NCI-H82 (cell line): ENCODE data around the gene EPYC.
"Not testable (repeated sequence)": the region's sequence is repeated elsewhere in the genome, so short reads cannot be mapped to it uniquely, and the experiment has no call there.

Experiments
- DNase-seq: peaks from one replicate; lab custom pipeline; 2025; lab: John Stamatoyannopoulos, UW

Gene EPYC

GRCh38 chr12:90990611-90991010 is 14.2 kb downstream of the EPYC start:
- no peak for DNase-seq

GRCh38 chr12:90989686-90990111 is 15.1 kb downstream of the EPYC start:
- DNase-seq: no peak

GRCh38 chr12:90987520-90987919 is 17.3 kb downstream of the EPYC start:
- no peak for DNase-seq

- no peak for DNase-seq
Measured at GRCh38 chr12:90987101-90987500, 17.7 kb downstream of the EPYC start.

- DNase-seq: not testable (repeated sequence)
Measured at GRCh38 chr12:90985331-90985730, 19.4 kb downstream of the EPYC start.

- no peak for DNase-seq
Measured at GRCh38 chr12:90984114-90984513, 20.7 kb downstream of the EPYC start.

GRCh38 chr12:90982170-90982569 is 22.6 kb downstream of the EPYC start:
- DNase-seq: no peak

GRCh38 chr12:90979951-90980350 is 24.8 kb downstream of the EPYC start:
- no peak for DNase-seq

GRCh38 chr12:90979019-90979418 is 25.8 kb downstream of the EPYC start:
- no peak for DNase-seq

GRCh38 chr12:90978117-90978770 is 26.5 kb downstream of the EPYC start:
- DNase-seq: peak; percentile 72

GRCh38 chr12:90977224-90977623 is 27.5 kb downstream of the EPYC start:
- DNase-seq: no peak

- DNase-seq: no peak
Measured at GRCh38 chr12:90974286-90974685, 30.5 kb downstream of the EPYC start.

- DNase-seq: no peak
Measured at GRCh38 chr12:90972226-90972625, 32.5 kb downstream of the EPYC start.

GRCh38 chr12:90970911-90971310 is 33.9 kb downstream of the EPYC start:
- no peak for DNase-seq

GRCh38 chr12:90970471-90970870 is 34.3 kb downstream of the EPYC start:
- no peak for DNase-seq

- DNase-seq: no peak
Measured at GRCh38 chr12:90969851-90970250, 34.9 kb downstream of the EPYC start.

- no peak for DNase-seq
Measured at GRCh38 chr12:90969346-90969745, 35.4 kb downstream of the EPYC start.

- no peak for DNase-seq
Measured at GRCh38 chr12:90965204-90965603, 39.6 kb downstream of the EPYC start.

GRCh38 chr12:90964616-90965015 is 40.2 kb downstream of the EPYC start:
- no peak for DNase-seq

- no peak for DNase-seq
Measured at GRCh38 chr12:90963946-90964345, 40.8 kb downstream of the EPYC start.

GRCh38 chr12:90961154-90961553 is 43.6 kb downstream of the EPYC start:
- DNase-seq: no peak

GRCh38 chr12:90959538-90960139 is 45.1 kb downstream of the EPYC start:
- peak; percentile 78 for DNase-seq

- no peak for DNase-seq
Measured at GRCh38 chr12:90959032-90959431, 45.7 kb downstream of the EPYC start.

- no peak for DNase-seq
Measured at GRCh38 chr12:90958347-90958746, 46.4 kb downstream of the EPYC start.
